ENCODE data around the gene C1RL.

Gene C1RL

GRCh38 chr12:7092229-7092985, 16.6 kb downstream of the C1RL start, which contains the start of gene C1R:
TSS of gene C1R (minus strand) at chr12:7092445. CDS start at chr12:7092388, 57 bp downstream.
- DNase-seq (ENCODE audit: low read depth in 2 of 2): peak; percentile 37 to 56

DNA sequence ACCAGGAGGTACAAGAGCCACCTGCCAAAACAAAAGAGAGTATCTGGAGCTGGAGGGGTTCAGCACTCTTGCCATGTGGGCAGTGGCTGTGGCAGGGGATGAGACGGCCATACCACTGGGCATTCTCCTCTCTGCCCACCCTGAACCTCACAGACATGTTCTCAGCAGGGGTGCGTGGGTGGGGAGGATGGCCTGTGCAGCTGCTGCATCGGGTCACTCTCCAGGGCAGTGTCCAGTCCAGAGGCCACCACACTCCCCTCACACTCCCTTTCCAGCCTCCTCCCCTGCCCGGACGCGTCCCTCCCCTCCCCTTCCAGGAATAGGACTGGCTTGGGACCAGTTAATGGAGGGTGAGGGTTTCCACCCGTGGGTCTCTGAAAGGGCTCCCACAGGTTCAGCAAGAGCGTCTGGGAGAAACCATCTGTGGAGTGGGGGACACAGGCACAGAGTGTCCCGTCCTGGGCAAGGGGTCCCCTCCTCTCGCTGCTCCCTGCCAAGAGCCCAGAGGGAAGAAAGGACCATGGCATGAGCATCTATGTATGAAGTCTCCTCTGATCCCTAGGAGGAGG, 17.3 kb downstream of the C1RL start:
- DNase-seq (ENCODE audit: low read depth in 2 of 2): no peak

- DNase-seq (ENCODE audit: low read depth in 2 of 2): no peak
Measured at GRCh38 chr12:7091171-7091570, 17.8 kb downstream of the C1RL start.

GRCh38 chr12:7090222-7090998, 18.6 kb downstream of the C1RL start:
- no peak for DNase-seq (ENCODE audit: low read depth in 2 of 2)

GRCh38 chr12:7089196-7089871, 19.7 kb downstream of the C1RL start:
- no peak for DNase-seq (ENCODE audit: low read depth in 2 of 2)

- DNase-seq (ENCODE audit: low read depth in 2 of 2): no peak
Measured at GRCh38 chr12:7083125-7083524, 25.9 kb downstream of the C1RL start.

DNA sequence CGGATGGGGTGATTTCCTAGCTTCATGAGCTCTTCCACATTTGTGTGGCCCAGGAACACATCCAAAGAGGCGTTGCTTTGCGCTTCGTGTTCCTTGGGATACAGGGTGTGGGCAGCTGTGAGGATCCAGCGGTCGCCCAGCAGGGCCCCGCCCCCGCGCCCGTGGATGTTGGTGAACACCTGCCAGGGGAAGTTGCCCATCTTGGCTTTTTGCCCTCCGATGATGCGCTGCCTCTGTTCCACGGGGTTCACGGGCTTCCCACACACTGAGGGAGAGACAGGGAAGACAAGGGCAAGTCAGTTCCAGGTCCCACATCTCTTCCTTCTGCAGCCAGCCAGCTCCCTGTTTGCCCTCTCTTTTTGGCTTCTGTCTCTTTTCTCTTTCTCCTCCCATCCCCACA, 28.0 kb downstream of the C1RL start:
- no peak for DNase-seq (ENCODE audit: low read depth in 2 of 2)

- DNase-seq (ENCODE audit: low read depth in 2 of 2): no peak
Measured at GRCh38 chr12:7079826-7080125, 29.2 kb downstream of the C1RL start.

- no peak for DNase-seq (ENCODE audit: low read depth in 2 of 2)
Measured at GRCh38 chr12:7078163-7078562, 30.9 kb downstream of the C1RL start.

DNA sequence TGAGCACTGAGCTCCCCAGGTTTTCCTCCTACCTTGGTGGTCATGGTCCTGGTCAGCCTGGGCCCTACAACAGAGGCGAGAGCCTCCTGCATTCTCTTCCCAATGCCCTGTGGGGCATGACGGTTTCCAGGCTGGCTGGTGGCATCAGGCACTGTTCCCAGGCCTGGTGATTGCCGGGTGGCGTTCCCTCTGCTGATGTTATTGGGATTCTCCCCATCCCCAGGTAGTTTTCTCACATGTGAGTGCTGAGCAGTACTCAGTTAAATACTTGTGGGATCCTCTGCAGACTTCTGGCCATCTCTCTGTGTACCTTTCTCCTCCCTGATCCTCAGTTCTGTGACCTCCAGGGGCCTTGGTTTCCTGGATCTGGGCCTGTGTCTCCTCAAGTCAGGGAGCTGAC, 32.5 kb downstream of the C1RL start:
- no peak for DNase-seq (ENCODE audit: low read depth in 2 of 2)

DNA sequence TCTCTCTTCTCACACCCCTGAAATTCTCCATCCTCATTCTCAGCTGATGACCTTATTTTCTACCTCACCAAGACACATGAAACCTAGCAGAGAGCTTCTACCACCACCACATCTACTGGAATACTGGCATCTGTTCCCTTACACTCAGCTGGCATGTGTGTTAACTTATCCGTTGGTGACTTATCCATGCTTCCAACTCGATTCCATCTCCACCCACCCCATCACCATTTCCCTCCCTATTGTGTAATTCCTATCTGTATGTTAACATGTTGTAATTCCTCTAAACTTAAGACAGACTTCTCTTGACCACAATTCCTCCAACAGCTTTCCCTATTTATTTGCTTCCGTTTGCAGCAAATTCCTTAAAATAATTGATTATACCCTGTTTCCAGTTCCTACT, 33.1 kb downstream of the C1RL start:
- DNase-seq (ENCODE audit: low read depth in 2 of 2): no peak

DNA sequence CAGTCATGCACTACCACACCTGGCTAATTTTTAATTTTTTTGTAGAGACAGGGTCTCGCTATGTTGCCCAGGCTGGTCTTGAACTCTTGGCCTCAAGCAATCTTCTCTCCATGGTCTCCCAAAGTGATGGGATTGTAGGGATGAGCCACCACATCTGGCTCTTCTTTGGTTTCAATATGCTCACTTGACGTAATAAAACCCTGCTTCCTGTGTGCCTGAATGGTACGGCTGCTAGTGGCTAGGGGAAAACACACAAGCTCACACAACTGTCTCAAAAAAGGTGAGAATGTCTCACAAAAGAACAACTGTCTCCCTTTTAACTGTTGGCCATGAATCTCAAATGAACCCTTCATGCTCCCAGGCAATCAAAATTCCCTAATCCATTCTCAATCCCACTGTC, 33.5 kb downstream of the C1RL start:
- no peak for DNase-seq (ENCODE audit: low read depth in 2 of 2)

DNA sequence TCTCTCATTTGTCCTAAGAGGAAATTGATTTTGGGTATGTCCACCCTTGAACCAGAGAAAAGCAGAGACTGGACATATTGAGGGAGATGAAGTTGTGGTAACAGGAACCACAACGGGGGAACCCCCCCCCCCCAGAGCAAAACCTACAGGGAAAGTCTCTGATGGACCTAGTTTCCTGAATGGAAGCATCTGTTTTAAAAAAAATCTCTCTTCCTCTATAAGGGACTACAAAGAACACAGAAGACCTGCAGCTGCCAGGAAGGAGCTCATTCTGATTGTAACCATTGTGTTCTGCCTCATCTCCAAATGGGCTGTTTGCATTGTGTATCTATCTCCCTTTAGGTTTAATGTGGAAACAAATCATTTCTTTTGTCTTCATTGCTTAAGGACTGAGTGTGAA, 35.1 kb downstream of the C1RL start:
- DNase-seq (ENCODE audit: low read depth in 2 of 2): no peak

GRCh38 chr12:7072554-7072953, 36.5 kb downstream of the C1RL start:
- no peak for DNase-seq (ENCODE audit: low read depth in 2 of 2)

DNA sequence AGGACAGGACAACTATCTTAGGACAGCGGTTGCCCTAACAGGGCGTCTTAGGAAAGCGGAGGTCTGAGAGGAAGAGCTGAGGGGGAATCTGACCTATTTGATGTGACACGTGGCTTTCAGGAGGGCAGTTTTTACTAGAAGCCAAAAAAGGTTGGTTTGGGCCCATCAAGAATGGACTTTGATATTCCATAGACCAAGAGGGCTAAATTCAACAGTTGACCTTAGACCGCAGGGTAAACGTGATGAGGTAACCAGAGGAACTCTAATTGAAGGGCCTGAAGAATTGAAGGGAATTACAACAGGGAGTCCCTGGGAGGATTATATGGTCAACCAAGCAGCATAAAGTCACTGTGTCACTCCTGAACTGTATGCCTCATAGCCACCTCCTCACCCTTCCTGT, 37.0 kb downstream of the C1RL start:
- DNase-seq (ENCODE audit: low read depth in 2 of 2): no peak

DNA sequence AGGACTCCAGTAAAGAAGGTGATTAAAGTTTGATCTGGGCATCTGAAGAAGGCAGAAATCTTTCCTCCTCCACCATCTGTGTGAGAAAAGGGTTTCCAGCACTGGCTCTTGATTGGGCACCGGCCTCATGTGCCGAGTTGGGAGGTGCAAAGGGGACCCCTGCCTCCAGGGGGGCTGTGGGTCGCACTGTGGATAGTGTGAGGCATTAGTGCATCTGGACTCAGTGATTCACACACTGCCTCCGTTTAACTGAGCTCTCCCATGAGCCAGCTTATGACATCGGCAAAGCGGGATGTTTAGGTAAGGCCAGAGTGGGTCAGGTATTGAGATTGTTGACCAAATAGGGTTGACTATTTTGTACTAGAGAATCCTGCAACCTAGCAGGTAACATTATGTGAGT, 39.6 kb downstream of the C1RL start:
- DNase-seq (ENCODE audit: low read depth in 2 of 2): no peak

GRCh38 chr12:7068994-7069346, 40.0 kb downstream of the C1RL start:
- no peak for DNase-seq (ENCODE audit: low read depth in 2 of 2)

DNA sequence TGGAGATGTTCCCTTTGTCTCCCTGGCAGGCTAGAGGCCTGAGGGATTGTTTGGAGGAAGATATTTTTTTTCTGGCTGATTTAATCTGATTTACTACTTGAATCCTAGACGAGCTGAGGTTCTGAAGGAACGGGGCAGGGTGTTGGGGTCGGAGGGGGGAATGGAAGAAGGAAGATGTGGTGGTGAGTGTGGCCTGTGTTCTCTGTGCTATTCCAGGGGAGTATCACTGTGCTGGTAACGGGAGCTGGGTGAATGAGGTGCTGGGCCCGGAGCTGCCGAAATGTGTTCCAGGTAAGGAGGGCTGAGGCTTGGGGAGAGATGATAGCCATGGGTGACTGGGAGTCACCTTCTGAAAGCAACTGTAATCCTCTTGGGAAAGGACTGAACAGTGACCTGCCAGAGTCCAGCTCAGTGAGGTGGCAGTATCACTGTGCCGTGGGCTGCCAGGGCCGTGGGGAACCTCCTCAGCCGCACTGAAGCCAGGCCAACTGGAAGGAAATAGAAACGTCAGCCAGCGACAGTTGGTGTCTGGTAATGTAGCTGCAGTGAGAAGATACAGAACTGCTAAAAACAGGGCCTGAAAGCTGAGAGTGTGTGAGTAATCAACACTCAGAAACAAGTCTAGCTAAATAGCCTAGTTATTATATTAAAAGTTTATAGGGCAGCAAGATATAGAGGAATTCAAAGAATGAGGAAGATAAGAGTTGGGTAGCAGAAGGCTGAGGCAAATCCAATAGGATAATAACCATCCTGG, 40.6 kb downstream of the C1RL start:
- DNase-seq (ENCODE audit: low read depth in 2 of 2): no peak

- no peak for DNase-seq (ENCODE audit: low read depth in 2 of 2)
Measured at GRCh38 chr12:7067096-7067495, 41.9 kb downstream of the C1RL start.

DNA sequence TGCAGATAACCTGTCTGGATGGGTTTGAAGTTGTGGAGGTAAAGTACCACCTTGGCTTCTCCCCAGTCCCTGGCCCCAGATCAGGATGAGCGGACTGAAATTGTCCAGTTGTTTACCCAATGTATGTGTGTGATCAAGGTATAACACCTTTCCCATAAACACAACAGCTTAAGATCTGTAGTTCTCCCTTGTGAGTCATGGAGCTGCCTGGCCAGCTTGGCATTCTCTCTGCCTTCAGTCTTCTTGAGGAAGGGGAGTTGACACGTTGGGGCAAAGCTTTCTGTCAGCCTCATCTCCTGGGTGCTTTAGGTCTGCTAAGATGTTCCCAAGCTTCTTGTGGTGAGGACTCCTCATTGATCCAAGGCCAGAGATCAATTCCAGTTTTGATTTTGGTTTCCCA, 42.4 kb downstream of the C1RL start:
- no peak for DNase-seq (ENCODE audit: low read depth in 2 of 2)

DNA sequence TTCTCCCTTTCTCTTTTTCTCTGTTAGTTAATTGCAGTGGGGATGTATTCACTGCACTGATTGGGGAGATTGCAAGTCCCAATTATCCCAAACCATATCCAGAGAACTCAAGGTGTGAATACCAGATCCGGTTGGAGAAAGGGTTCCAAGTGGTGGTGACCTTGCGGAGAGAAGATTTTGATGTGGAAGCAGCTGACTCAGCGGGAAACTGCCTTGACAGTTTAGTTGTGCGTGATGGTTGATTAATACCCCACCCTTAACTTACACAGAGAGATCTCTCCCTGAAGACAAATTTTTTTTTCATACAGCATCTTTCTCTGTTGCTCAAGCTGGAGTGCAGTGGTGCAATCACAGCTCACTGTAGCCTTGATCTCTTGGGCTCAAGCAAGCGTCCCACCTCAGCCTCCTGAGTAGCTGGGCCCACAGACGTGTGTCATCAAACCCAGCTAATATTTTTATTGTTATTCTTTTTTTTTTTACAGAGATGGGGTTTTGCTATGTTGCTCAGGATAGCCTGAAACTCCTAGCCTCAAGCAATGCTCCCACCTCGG, 43.9 kb downstream of the C1RL start:
- DNase-seq (ENCODE audit: low read depth in 2 of 2): no peak

DNA sequence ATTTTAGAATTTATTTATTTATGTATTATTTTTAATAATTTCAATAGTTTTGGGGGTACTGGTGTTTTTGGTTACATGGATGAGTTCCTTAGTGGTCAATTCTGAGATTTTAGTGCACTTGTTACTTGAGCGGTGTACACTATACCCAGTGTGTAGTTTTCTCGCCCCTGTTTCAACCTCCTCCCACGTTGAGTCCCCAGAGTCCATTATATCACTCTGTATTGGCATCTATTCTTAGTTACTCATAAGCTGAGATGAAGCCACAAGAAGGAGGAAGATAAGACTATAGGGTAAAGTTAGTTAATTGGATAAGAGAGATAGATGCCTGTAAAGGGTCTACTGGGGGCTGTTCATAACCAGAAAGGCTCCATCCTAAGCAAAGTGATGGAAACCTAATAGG, 44.5 kb downstream of the C1RL start:
- DNase-seq (ENCODE audit: low read depth in 2 of 2): no peak

All from stimulated activated CD8-positive, alpha-beta memory T cell treated with anti-CD3 and anti-CD28 coated beads, Interleukin-7, amount 100 ng/mL, for 4 hours (primary cell).